Neural progenitor cell (in vitro differentiated cells): ENCODE results near the gene PEMT.

Experiments used
- CTCF ChIP-seq: fragments of 200-600 bp; sonication (generic); IDR thresholded peaks from 2 replicates; pipeline ENCODE4 v1.5.1; 2017; ENCODE audit warnings: antibody characterized with exemption, mild to moderate bottlenecking
- EZH2 ChIP-seq: fragments of 200-600 bp; sonication (generic); IDR thresholded peaks from 2 replicates; pipeline ENCODE4 v1.6.1; 2017; ENCODE audit warnings: antibody characterized with exemption, mild to moderate bottlenecking, moderate library complexity
- EZH2phosphoT487 ChIP-seq: fragments of 200-600 bp; sonication (generic); IDR thresholded peaks from 2 replicates; pipeline ENCODE4 v1.6.1; 2017; ENCODE audit warnings: antibody characterized with exemption

DNA sequence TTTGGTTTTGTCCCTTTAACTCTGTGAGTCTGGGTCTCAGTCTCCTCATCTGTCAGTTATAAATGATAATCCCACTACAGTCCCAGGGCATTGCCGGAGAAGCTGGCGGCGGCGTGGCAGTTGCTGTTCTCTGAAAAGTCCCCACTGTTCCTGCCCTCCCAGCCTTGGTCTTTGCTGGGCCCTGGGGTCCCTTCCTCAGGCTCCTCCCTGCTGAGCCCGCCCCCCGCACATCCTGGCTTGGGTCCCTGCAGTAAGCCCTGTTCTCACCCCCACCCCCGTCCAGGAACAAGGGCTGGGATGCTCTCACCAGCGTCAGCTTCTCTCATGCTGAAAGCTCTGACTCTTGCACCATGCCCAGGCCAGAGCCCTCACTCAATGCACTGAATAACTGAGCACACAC lies 35.3 kb upstream of the PEMT start:
- TF ChIP-seq EZH2 (no peak), CTCF (no peak), EZH2phosphoT487 (no peak)
